ENCODE measurements around the gene DHX34.
"Not testable (repeated sequence)": the region's sequence is repeated elsewhere in the genome, so short reads cannot be mapped to it uniquely, and the experiment has no call there.

The DHX34 gene

GRCh38 chr19:47331490-47331889 lies 17.6 kb upstream of the DHX34 start:
- no peak for DNase-seq (ENCODE audit: low read depth, low spot score)

DNA sequence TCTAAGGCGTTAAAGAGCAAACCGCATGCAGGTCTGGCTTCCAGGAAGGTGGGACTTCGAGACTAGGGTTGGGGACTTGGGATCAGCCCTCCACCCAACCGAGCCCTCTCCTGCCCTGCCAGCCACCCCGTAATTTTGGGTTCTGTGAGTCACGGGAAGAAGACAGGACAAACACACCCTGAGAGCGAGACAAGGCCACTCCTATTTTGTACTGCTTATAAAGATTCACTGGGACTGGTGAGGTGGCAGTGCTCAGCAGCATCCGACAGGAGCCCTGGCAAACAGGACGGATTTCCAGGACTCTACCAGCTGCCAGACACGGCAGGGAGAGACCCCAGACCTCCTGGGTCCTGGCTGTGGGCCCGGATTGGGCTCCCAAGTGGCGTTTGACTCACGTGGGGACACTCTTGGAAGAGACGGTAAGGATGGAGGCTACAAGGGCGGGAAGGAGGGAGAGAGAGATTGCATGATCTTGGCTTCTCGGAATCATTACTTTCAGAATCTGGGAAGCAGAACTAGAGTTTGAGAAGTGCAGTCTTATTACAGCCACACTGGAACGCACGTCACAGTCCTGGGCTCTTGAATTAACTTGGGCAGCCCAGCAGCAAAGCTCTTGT lies 17.1 kb upstream of the DHX34 start, which contains the start of gene C5AR2:
TSS of gene C5AR2 (plus strand) at position 245 of the 617 bp plus-strand sequence. CDS start 8,625 bp downstream, outside the sequence.
- DNase-seq (ENCODE audit: low read depth, low spot score) = no peak

DNA sequence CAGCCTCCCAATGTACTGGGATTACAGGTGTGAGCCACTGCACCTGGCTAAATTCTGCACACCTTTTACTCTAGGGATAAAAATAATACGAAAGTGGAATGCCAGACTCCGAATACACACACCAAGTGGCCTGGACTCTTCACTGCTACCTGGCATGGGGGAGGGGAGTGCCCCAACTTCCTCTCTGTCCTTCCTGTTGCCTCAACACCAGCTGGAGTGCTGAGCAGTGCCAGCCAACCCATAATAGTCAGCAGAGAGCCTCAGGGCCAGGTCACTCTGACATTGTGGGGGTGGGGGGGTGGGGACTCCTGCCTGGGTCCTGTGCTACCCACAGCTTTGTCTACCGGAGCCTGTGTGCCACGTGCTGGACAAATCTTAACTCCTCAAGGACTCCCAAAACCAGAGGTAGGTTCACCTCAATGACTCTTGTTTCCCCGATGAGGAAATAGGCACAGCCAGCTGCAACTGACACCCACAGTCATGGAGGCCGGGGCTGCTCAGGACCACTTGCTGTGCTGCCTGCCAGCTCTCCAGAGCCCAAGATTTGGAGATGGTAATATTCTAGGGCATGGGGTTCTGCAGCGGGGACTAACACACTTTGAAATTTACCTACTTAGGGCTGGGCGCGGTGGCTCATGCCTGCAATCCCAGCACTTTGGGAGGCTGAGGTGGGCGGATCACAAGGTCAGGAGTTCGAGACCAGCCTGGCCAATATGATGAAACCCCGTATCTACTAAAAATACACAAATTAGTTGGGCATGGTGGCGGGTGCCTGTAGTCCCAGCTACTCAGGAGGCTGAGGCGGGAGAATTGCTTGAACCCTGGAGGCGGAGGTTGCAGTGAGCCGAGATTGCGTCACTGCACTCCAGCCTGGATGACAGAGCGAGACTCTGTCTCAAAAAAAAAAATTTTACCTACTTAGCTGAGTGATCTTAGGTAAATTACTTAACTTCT lies 12.1 kb upstream of the DHX34 start:
- not testable (repeated sequence) for DNase-seq (ENCODE audit: low read depth, low spot score)

- no peak for DNase-seq (ENCODE audit: low read depth, low spot score)
Measured at GRCh38 chr19:47339196-47339880, 9.8 kb upstream of the DHX34 start.

DNA sequence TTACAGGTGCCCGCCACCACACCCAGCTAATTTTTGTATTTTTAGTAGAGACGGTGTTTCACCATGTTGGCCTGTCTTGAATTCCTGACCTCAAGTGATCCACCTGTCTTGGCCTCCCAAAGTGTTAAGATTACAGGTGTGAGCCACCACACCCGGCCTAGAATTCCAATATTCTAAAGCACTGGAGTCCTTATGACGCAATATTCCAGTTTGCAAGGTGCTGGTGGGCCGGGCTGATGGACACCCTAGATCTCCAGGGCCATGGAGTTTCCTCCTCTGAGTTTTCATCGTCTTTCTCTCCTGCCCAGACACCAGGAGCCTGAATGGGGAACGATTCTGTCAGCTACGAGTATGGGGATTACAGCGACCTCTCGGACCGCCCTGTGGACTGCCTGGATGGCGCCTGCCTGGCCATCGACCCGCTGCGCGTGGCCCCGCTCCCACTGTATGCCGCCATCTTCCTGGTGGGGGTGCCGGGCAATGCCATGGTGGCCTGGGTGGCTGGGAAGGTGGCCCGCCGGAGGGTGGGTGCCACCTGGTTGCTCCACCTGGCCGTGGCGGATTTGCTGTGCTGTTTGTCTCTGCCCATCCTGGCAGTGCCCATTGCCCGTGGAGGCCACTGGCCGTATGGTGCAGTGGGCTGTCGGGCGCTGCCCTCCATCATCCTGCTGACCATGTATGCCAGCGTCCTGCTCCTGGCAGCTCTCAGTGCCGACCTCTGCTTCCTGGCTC lies 8.5 kb upstream of the DHX34 start:
- DNase-seq (ENCODE audit: low read depth, low spot score) = no peak

- DNase-seq (ENCODE audit: low read depth, low spot score) = no peak
Measured at GRCh38 chr19:47341734-47342133, 7.4 kb upstream of the DHX34 start.

GRCh38 chr19:47343194-47343802 lies 5.8 kb upstream of the DHX34 start:
- no peak for DNase-seq (ENCODE audit: low read depth, low spot score)

DNA sequence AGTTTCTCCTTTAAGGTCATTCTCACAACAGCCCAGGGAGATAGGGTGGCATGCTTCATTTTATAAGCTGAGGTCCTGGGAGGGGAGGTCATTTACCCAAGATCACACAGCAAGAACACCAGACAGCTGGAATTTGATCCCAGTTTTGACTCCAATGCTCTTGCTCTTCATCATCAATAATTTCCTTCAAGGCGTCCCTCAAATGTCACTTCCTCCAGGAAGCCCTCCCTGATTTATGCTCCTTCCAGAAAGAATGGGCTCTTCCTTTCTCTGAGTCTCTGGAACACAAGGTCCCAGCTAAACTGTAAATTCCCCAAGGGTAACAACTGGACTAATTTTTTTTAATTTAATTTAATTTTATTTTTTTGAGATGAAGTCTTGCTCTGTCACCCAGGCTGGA lies 4.7 kb upstream of the DHX34 start:
- DNase-seq (ENCODE audit: low read depth, low spot score) = no peak

DNA sequence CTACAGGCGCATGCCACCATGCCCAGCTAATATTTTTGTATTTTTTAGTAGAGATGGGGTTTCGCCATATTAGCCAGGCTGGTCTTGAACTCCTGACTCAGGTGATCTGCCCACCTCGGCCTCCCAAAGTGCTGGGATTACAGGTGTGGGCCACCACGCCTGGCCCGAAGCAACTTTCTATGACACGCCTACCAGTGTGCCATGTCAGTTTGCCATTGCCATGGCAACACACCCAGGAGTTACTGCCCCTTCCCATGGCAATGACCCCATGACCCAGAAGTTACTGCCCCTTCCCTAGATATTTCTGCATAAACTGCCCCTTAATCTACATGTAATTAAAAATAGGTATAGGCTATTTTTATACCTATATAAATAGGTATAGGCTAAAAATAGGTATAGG lies 3.1 kb upstream of the DHX34 start:
- DNase-seq (ENCODE audit: low read depth, low spot score) = not testable (repeated sequence)

- DNase-seq (ENCODE audit: low read depth, low spot score) = no peak
Measured at GRCh38 chr19:47350630-47351029, 1.5 kb downstream of the DHX34 start.

- DNase-seq (ENCODE audit: low read depth, low spot score) = no peak
Measured at GRCh38 chr19:47351548-47351947, 2.4 kb downstream of the DHX34 start.

DNA sequence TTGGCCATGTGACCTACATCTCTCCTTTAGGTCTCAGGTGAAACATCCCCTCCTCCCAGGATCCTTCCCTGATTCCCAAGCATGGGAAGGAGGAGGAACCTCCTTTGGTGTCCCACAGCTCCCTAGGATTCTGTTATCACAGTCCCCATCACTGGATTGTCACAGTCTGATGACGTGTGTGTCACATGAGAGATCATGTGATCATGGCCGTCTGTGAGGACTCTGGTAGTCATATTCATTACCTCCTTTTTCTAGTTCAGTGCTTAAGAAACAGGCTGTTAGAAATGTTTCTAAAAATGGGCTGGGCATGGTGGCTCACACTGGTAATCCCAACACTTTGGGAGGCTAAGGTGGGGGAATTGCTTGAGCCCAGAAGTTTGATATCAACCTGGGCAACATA lies 3.0 kb downstream of the DHX34 start:
- no peak for DNase-seq (ENCODE audit: low read depth, low spot score)

GRCh38 chr19:47353307-47353712 lies 4.2 kb downstream of the DHX34 start:
- no peak for DNase-seq (ENCODE audit: low read depth, low spot score)

- no peak for DNase-seq (ENCODE audit: low read depth, low spot score)
Measured at GRCh38 chr19:47356900-47357299, 7.8 kb downstream of the DHX34 start.

DNA sequence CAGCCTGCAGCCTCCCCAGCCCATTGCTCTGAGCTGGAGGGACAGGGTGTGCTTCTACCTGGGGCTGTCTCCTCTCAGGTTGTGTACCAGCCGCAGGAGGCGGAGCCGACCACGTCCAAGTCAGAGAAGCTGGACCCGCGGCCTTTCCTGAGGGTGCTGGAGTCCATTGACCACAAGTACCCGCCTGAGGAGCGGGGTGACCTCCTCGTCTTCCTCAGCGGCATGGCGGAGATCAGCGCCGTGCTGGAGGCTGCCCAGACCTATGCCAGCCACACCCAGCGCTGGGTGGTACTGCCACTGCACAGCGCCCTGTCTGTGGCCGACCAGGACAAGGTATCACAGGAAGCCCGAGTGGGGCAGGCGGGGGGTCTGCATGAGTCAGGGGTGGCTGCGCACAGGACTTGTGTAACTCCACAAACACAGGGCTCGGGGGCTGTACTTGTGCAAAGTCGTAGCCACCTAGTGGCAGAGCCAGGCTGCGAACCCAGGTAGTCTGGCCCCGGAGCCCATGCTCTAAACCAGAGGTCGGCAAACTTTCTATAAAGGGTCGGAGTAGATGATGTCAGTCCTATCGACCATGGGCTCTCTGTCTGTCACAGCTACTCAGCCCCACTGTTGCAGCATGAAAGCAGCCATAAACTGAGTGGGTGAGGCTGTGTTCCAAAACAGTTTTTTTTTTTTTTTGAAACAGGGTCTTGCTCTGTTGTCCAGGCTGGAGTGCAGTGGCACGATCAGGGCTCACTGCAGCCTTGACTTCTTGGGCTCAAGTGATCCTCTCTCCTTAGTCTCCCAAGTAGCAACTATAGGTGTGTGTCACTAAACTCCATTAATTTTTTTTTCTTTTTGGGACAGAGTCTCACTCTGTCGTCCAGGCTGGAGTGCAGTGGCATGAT lies 8.9 kb downstream of the DHX34 start:
- DNase-seq (ENCODE audit: low read depth, low spot score) = no peak

DNA sequence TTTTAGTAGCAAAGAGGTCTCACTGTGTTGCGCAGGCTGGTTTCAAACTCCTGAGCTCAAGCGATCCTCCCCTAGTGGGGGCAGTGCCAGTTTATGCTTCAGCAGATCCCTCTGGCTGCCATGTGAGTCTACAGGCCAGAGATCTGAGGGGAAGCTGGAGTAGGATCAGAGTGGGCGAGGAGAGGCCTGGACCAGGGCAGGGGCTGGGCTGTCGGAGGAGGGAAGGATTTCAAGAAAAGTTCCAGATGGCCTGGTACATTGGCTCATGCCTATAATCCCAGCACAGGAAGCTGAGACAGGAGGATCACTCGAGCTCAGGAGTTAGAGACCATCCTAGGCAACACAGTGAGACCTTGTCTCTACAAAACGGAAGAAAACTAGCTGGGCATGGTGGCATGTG lies 9.8 kb downstream of the DHX34 start:
- DNase-seq (ENCODE audit: low read depth, low spot score) = no peak

GRCh38 chr19:47362321-47362720 lies 13.2 kb downstream of the DHX34 start:
- no peak for DNase-seq (ENCODE audit: low read depth, low spot score)

- DNase-seq (ENCODE audit: low read depth, low spot score) = no peak
Measured at GRCh38 chr19:47363758-47364531, 14.8 kb downstream of the DHX34 start.

DNA sequence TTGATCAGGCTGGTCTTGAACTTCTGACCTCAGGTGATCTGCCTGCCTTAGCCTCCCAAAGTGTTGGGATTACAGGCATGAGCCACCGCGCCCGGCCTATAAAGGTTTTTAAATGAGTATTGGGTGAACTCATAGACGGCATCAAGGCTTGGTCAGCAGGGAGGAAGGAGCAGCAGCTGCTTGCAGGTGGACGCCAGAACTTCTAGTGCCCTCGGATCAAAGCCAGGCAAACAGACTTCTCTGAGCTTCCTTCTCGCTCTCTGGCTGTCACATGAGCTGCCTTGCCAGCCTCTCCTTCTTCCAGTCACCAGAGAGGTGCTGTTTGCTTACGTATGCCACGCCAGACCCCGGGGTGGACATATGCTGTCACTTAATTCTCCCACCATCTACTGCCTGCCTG lies 16.3 kb downstream of the DHX34 start:
- DNase-seq (ENCODE audit: low read depth, low spot score) = not testable (repeated sequence)
